GM18507 (cell line): ENCODE measurements around the gene YIPF6.
"Not testable (repeated sequence)": the region's sequence is repeated elsewhere in the genome, so short reads cannot be mapped to it uniquely, and the experiment has no call there.

Experiments
- DNase-seq: peaks from one replicate; pipeline ENCODE4 v3.0.0; 2011; ENCODE audit warnings: low read depth; ENCODE audit not compliant: insufficient read length; ENCODE audit errors: extremely low spot score
- FAIRE-seq: peaks from 2 replicates; lab custom pipeline; 2011; peaks lifted over from hg19 to GRCh38; lab: Jason Lieb, UNC

YIPF6 gene, protein sequence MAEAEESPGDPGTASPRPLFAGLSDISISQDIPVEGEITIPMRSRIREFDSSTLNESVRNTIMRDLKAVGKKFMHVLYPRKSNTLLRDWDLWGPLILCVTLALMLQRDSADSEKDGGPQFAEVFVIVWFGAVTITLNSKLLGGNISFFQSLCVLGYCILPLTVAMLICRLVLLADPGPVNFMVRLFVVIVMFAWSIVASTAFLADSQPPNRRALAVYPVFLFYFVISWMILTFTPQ

GRCh38 chrX:68498508-68499379 lies at the start of gene YIPF6:
YIPF6 (plus strand) TSS chrX:68499051; CDS start chrX:68499067, 16 bp downstream.
- DNase-seq (peak; percentile 61), FAIRE-seq (peak; percentile 86)

GRCh38 chrX:68451720-68452119 lies 47.1 kb upstream of the YIPF6 start:
- no peak for FAIRE-seq
- no peak for DNase-seq

GRCh38 chrX:68454476-68455150 lies 44.2 kb upstream of the YIPF6 start:
- DNase-seq: no peak
- no peak for FAIRE-seq

DNA sequence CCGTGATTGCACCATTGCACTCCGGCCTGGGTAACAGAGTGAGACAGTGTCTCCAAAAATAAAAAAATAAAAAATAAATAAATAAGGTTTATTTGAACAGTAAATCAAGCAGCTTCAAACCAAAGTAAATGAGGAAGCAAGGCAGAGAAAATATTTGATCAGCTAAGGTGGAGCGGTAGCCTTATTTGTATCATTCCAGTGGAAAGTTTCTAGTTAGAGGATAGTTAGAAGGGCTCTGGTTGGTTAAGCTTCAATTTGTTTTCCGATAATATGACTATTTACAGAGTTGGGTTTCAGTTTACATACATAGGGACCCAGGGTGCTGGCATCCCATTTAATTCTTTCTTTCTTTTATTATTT lies 43.7 kb upstream of the YIPF6 start:
- DNase-seq (no peak), FAIRE-seq (no peak)

- no peak for DNase-seq
- FAIRE-seq: no peak
Measured at GRCh38 chrX:68461093-68461492, 37.8 kb upstream of the YIPF6 start.

- FAIRE-seq: no peak
Measured at GRCh38 chrX:68461576-68461975, 37.3 kb upstream of the YIPF6 start.

DNA sequence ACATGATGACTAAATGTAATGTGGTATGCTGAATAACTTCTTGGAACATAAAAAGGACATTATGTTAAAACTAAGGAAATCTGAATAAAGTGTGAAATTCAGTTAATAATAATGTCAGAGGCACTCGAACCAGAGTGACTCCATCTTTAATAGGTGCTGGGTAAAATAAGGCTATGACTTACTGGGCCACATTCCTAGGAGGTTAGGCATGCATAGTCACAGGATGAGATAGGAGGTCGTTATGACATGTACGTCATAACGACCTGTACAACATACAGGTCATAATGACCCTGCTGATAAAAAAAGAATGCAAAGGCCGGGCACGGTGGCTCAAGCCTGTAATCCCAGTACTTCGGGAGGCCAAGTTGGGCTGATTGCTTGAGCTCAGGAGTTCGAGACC lies 36.7 kb upstream of the YIPF6 start:
- DNase-seq (no peak), FAIRE-seq (no peak)

More at GRCh38 chrX:68461576-68461975, 37.3 kb upstream of the YIPF6 start:
- DNase-seq: no peak

DNA sequence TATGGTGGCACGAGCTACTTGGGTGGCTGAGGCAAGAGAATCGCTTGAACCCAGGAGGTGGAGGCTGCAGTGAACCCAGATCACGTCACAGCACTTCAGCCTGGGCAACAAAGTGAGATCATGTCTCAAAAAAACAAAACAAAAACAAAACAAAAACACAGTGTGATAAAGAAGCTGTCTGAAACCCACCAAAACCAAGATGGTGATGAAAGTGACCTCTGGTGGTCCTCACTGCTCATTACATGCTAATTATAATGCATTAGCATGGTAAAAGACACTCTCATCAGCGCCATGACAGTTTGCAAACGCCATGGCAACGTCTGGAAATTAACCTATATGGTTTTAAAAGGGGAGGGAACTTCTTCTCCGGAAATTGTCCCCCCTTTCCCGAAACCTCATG lies 36.2 kb upstream of the YIPF6 start:
- peak; percentile 68 for FAIRE-seq
- no peak for DNase-seq

GRCh38 chrX:68463880-68464279 lies 35.0 kb upstream of the YIPF6 start:
- DNase-seq (no peak), FAIRE-seq (no peak)

DNA sequence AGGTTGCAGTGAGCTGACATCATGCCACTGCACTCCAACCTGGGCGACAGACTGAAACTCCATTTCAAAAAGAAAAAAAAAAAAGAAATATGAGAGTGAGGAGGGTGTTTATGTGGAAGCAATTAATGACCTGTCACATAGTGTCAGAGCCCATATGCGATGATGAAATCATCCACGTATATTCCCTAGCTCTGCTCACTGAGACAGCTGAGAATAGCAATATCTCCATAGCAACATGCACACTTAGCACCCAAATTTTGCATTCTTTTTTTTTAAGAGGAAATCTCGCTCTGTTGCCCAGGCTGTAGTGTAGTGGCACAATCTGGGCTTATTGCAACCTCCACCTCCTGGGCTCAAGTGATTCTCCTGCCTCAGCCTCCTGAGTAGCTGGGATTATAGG lies 34.1 kb upstream of the YIPF6 start:
- FAIRE-seq: no peak
- DNase-seq: no peak

GRCh38 chrX:68480969-68481368 lies 17.9 kb upstream of the YIPF6 start:
- FAIRE-seq (no peak), DNase-seq (no peak)

GRCh38 chrX:68486198-68486597 lies 12.7 kb upstream of the YIPF6 start:
- FAIRE-seq, DNase-seq: not testable (repeated sequence)

- FAIRE-seq: no peak
- DNase-seq: no peak
Measured at GRCh38 chrX:68487254-68487653, 11.6 kb upstream of the YIPF6 start.

- DNase-seq (no peak), FAIRE-seq (no peak)
Measured at GRCh38 chrX:68487924-68488323, 10.9 kb upstream of the YIPF6 start.

DNA sequence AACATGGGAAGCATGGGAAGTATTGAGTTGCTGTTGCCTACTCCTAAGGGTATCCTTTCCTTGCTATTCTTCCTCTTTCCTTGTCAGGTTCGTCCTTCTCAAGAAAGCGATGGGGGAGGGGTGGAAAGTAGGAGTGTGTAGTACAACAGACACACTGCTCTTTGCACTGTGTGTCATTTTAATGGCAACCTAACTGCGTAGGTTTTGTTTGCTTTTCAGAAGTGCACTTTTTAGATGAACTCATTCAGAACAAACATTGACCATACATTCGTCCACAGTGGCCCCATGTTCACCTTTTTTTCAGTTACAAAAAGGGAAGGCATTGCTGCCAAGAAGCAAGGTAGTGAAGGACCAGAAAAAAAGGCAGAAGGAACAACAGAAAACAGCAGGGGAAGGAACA lies 10.2 kb upstream of the YIPF6 start:
- FAIRE-seq: no peak
- DNase-seq: no peak

- peak; percentile 39 for FAIRE-seq
- DNase-seq: no peak
Measured at GRCh38 chrX:68490644-68491043, 8.2 kb upstream of the YIPF6 start.

DNA sequence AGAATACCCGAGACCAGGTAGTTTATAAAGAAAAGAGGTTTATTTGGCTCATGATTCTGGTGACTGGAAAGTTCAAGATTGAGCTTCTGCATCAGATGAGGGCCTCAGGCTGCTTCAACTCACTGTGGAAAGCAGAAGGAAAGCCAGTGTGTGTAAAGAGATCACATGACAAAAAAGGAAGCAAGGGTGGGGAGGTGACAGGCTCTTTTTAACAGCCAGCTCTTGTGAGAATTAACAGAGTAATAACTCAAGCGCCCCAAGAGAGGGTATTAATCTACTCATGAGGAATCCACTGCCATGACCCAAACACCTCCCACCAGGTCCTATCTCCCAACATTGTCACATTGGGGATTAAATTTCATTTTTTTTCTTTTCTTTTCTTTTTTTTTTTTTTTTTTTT lies 6.3 kb upstream of the YIPF6 start:
- FAIRE-seq (no peak), DNase-seq (no peak)

- FAIRE-seq, DNase-seq: not testable (repeated sequence)
Measured at GRCh38 chrX:68493776-68494175, 5.1 kb upstream of the YIPF6 start.

DNA sequence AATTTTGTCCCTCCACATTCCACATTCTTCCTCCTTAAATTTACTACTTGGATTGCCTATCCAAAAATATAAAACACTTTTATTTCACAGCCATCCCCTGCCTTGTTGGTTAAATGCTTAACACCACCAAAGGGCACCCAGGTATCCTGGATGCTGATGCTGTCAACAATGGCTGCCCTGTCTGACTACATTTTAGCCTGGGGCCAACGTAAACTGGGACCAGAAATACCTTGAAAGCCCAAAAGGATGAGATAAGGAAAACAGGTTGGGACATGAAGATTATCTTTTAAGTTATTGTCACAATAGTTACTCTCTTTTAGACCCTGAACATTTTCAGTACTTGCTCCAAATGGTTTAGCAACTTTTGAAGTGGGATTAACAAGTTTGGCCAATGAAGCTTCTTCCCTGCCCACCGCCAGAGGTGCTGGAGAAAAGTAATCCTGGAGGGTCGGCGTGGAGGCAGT lies 775 bp upstream of the YIPF6 start:
- FAIRE-seq (peak; percentile 62), DNase-seq (no peak)
